Metanephros (tissue), 1 donor: Measurements from ENCODE around the gene CDK3. TPM values are rescaled to one million over a fixed set of nuclear protein-coding genes. Genes with fewer than 3 reads are reported as not detected.

ENCODE experiments used
- total RNA-seq: library from RNA; depleted of rRNA; stranded (reverse); fragments of >200 nt; gene quantifications from one replicate; pipeline ENCODE4 v1.2.3, GENCODE V29; 2014

The CDK3 gene
- 7.3 TPM for total RNA-seq

DNA sequence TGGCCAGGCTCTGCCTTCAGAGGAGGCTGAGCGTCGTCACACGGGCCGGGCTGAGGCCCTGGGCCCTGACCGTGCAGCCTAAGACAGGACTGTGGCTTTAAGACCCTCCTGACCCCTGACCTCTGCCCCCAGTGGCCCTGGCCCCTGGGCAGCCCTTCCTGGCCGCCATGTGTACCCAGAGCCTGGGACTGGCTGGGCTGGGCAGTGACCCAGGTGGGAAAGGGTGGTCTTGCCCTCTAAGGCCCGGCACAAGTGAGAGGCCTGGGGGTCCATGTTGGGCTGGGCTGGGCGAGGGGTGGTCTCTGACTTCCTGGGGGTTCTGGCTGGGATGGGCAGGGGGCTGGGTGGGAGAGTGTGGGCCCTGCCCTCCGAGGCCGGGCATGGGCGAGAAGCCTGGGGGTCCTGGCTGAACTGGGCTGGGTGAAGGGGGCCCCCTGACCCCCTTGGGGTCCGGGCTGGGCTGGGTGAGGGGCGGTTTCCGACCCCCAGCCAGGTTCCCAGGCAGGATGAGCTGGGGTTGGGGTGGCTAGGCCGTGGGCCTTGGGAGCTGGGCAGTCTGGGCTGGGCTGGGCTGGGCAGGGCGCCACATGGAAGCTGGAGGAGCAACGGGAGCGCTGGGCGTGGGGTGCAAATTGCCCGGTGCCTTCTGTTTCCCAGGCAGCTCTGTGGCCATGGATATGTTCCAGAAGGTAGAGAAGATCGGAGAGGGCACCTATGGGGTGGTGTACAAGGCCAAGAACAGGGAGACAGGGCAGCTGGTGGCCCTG is at the start of gene CDK3:
Gene CDK3 (plus strand): TSS at position 101 of the 767 bp plus-strand sequence. CDS start 571 bp downstream, at position 672.

DNA sequence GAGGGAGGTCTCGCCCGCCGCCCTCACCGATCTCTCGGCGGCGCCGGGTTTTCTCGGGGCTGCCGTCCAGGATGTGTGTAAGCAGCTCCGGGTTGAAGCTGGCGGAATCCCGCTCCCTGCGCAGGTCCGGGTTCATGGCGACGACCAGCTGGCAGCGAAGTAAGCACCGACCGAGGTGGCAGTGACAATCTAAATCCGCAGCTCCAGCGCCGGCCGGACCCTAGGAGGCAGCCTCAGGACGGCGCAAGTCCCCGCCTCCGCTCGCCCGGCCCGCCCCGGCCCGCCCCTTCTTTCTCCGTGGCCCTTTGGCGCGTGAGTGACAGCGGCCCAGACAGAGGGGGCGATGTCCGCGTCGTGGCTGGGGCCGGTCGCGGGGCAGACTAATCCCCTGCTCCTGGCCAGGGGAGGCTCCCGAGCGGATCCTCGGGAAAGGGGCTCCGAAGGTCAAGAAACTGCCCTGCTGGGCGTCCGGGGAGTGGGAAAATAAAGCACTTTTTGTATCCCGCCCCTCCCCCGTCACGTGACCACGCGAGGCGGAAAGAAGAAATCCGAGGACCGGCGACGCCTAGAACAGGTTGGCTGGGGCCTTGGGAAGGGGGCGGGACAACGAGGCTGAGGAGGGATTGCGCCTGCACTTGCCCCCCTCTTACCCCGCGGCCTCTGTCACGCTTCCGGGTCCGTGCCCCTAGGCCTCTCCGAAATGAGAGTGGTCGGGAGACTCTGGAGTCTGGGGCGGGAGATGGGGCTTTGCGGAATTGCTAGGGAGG is 21.5 kb upstream of the CDK3 start, which contains the start of the genes ACOX1 and TEN1:
Gene ACOX1 (minus strand): TSS at position 229 of the 767 bp plus-strand sequence. CDS start 93 bp downstream, at position 136.
Gene TEN1 (plus strand): TSS at position 303 of the 767 bp plus-strand sequence. CDS start 6,953 bp downstream, outside the sequence.

DNA sequence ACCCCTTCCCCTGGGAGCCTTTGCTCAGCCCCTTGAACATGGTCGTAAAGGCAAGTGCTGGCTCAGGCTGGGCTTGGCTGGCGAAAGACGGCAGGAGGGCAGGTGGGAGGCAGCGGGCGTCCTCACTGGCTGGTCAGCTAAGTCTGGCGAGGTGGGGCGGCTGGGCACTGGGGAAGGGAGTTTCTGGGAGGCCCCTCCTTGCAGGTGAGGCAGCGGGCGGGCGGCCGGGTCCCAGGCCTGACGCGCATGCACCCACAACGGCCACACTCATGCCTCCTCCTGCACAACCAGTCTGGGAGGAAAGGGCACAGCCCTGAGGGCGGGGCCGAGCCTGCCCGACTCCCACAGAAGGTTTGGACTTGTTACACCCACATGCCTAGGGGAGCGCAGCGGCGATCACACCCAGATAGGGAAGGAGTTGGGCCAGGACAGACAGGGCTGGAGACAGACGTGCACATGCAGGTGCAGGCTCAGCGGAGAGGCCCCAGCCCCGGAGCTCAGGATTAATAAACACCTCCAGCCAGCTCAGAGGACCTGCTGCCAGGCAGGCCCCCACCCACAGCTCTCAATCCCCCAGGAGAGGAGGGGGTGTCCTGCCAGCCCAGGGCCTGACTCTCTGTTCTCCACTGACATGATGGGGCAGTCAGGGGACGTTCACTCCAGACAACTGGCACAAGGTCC is 26.6 kb downstream of the CDK3 start, which contains the start of gene EVPL:
Gene EVPL (minus strand): TSS at position 148 of the 681 bp plus-strand sequence. CDS start 108 bp downstream, at position 40.

Other genes with a start within 250 kb of the CDK3 start
- gene GALK1, start 235.7 kb upstream of the CDK3 start, total RNA-seq, result 31.0 TPM
- gene UNK, start 216.0 kb upstream of the CDK3 start, total RNA-seq, result 60.3 TPM
- 12.6 TPM for gene UNC13D, start 156.5 kb upstream of the CDK3 start, total RNA-seq
- 38.6 TPM for gene WBP2, start 145.5 kb upstream of the CDK3 start, total RNA-seq
- 25.9 TPM for gene TRIM47, start 122.3 kb upstream of the CDK3 start, total RNA-seq
- 23.2 TPM for gene TRIM65, start 103.9 kb upstream of the CDK3 start, total RNA-seq
- 61.1 TPM for gene MRPL38, start 96.0 kb upstream of the CDK3 start, total RNA-seq
- 16.5 TPM for gene FBF1, start 59.8 kb upstream of the CDK3 start, total RNA-seq
- 56.1 TPM for gene ACOX1, start 21.7 kb upstream of the CDK3 start, total RNA-seq
- 24.6 TPM for gene TEN1, start 21.6 kb upstream of the CDK3 start, total RNA-seq
- 28.3 TPM for gene EVPL, start 26.5 kb downstream of the CDK3 start, total RNA-seq
- gene SRP68, start 71.7 kb downstream of the CDK3 start, total RNA-seq, result 52.5 TPM
- gene GALR2, start 73.9 kb downstream of the CDK3 start, total RNA-seq, result 0.12 TPM
- gene ZACN, start 78.3 kb downstream of the CDK3 start, total RNA-seq, result not detected
- 142 TPM for gene EXOC7, start 102.9 kb downstream of the CDK3 start, total RNA-seq
- gene FOXJ1, start 140.4 kb downstream of the CDK3 start, total RNA-seq, result 21.6 TPM
- 13.4 TPM for gene RNF157, start 239.6 kb downstream of the CDK3 start, total RNA-seq